IMR-90 (cell line): Measurements from ENCODE around the gene METTL24. TPM values are rescaled to one million over a fixed set of nuclear protein-coding genes. Genes with fewer than 3 reads are reported as not detected.

Experiments used
- ATAC-seq: fragments of 200-7000 bp; cut with Tn5 transposase; 2 replicates; pipeline ENCODE4 v1.9.1; 2020; ENCODE audit warnings: low read depth, mild to moderate bottlenecking, moderate library complexity
- BruUV-seq: library from RNA; stranded (reverse); fragments of 400-500 nt; replicated peaks from 2 replicates; lab custom pipeline; 2021; lab: Mats Ljungman, UMichigan
- CTCF ChIA-PET: fragments of 300-600 bp; formaldehyde crosslinking; extraction: SDS; loops from one replicate; lab custom pipeline; 2021; ENCODE audit warnings: antibody characterized with exemption; lab: Yijun Ruan, JAX
- POLR2A ChIA-PET: fragments of 300-600 bp; sonication (Branson Sonifier 250); formaldehyde crosslinking; loops from one replicate; lab custom pipeline; 2022; ENCODE audit warnings: antibody characterized with exemption; ENCODE audit not compliant: unreplicated experiment; lab: Charles Lee
- DNase-seq: peaks from one replicate; pipeline ENCODE4 v3.0.0; 2013
- H2AFZ ChIP-seq: replicated peaks from 2 replicates; pipeline ENCODE3; 2013; ENCODE audit warnings: low read length, mild to moderate bottlenecking; ENCODE audit not compliant: poor library complexity
- H2AK5ac ChIP-seq: 2 replicates; pipeline ENCODE4 v1.6.1; 2013; ENCODE audit warnings: low read depth, low read length, inconsistent platforms
- H2AK9ac ChIP-seq: replicated peaks from 2 replicates; pipeline ENCODE3; 2013; ENCODE audit warnings: mild to moderate bottlenecking, low read depth, low read length, moderate library complexity; ENCODE audit not compliant: poor library complexity
- H2BK120ac ChIP-seq: 2 replicates; pipeline ENCODE4 v1.6.1; 2013; ENCODE audit warnings: low read depth, low read length, inconsistent platforms
- H2BK15ac ChIP-seq: 3 replicates; pipeline ENCODE4 v1.6.1; 2013; ENCODE audit warnings: low read depth, low read length, inconsistent platforms
- H2BK20ac ChIP-seq: 2 replicates; pipeline ENCODE4 v1.6.1; 2013; ENCODE audit warnings: low read depth, mild to moderate bottlenecking, inconsistent platforms, low read length, moderate library complexity
- H2BK5ac ChIP-seq: 2 replicates; pipeline ENCODE4 v1.6.1; 2013; ENCODE audit warnings: mild to moderate bottlenecking, low read depth, low read length, inconsistent platforms; ENCODE audit not compliant: poor library complexity, severe bottlenecking
- H3K14ac ChIP-seq: replicated peaks from 2 replicates; pipeline ENCODE4 v1.6.1; 2013; ENCODE audit warnings: low read depth, low read length, inconsistent platforms
- H3K18ac ChIP-seq: 2 replicates; pipeline ENCODE4 v1.6.1; 2013; ENCODE audit warnings: low read depth, low read length, control low read depth
- H3K23ac ChIP-seq: 2 replicates; pipeline ENCODE4 v1.6.1; 2013; ENCODE audit warnings: low read depth, low read length, inconsistent platforms
- H3K27ac ChIP-seq: 2 replicates; pipeline ENCODE4 v1.5.1; 2013; ENCODE audit warnings: mild to moderate bottlenecking, control low read depth, low read length; ENCODE audit not compliant: insufficient read depth
- H3K27me3 ChIP-seq: 2 replicates; pipeline ENCODE4 v1.6.1; 2013; ENCODE audit warnings: low read length; ENCODE audit not compliant: control insufficient read depth, insufficient read depth
- H3K36me3 ChIP-seq: 2 replicates; pipeline ENCODE4 v1.6.1; 2013; ENCODE audit warnings: low read length, mixed read lengths; ENCODE audit not compliant: control insufficient read depth, insufficient read depth
- H3K4ac ChIP-seq: 2 replicates; pipeline ENCODE4 v1.6.1; 2013; ENCODE audit warnings: low read depth, low read length, inconsistent platforms
- H3K4me1 ChIP-seq: 2 replicates; pipeline ENCODE4 v1.6.1; 2013; ENCODE audit warnings: low read length, mixed read lengths; ENCODE audit not compliant: control insufficient read depth, insufficient read depth
- H3K4me2 ChIP-seq: 2 replicates; pipeline ENCODE4 v1.6.1; 2013; ENCODE audit warnings: low read depth, mild to moderate bottlenecking, control low read depth, low read length, moderate library complexity
- H3K4me3 ChIP-seq: 2 replicates; pipeline ENCODE4 v1.5.1; 2013; ENCODE audit warnings: low read depth, mild to moderate bottlenecking, control low read depth, low read length, moderate library complexity; ENCODE audit not compliant: insufficient read depth
- H3K56ac ChIP-seq: 2 replicates; pipeline ENCODE4 v1.6.1; 2013; ENCODE audit warnings: low read length, inconsistent platforms; ENCODE audit not compliant: insufficient read depth; ENCODE audit errors: extremely low read depth
- H3K79me1 ChIP-seq, 2 experiments: 2 replicates each; pipeline ENCODE4 v1.6.1; 2013; ENCODE audit warnings: low read length in 2 of 2, inconsistent platforms in 1 of 2, low read depth in 1 of 2
- H3K9ac ChIP-seq: 2 replicates; pipeline ENCODE4 v1.6.1; 2013; ENCODE audit warnings: low read depth, low read length, control low read depth
- H3K9me1 ChIP-seq: 2 replicates; pipeline ENCODE4 v1.6.1; 2013; ENCODE audit warnings: low read length, inconsistent platforms; ENCODE audit not compliant: insufficient read depth
- H3K9me3 ChIP-seq: 2 replicates; pipeline ENCODE4 v1.6.1; 2013; ENCODE audit warnings: low read length; ENCODE audit not compliant: control insufficient read depth, insufficient read depth
- H4K20me1 ChIP-seq: 2 replicates; pipeline ENCODE4 v1.6.1; 2013; ENCODE audit warnings: low read length, inconsistent platforms; ENCODE audit not compliant: insufficient read depth
- H4K5ac ChIP-seq: 2 replicates; pipeline ENCODE4 v1.6.1; 2013; ENCODE audit warnings: mild to moderate bottlenecking, low read depth, low read length, control low read depth
- H4K8ac ChIP-seq, 2 experiments: 2 replicates each; pipeline ENCODE4 v1.6.1; 2013; ENCODE audit warnings: low read depth in 2 of 2, low read length in 2 of 2, control low read depth in 1 of 2, inconsistent platforms in 1 of 2
- H4K91ac ChIP-seq: 2 replicates; pipeline ENCODE4 v1.6.1; 2013; ENCODE audit warnings: low read depth, low read length, inconsistent platforms; ENCODE audit not compliant: insufficient read depth
- CEBPB ChIP-seq: IDR thresholded peaks from 2 replicates; pipeline ENCODE4 v1.6.1; 2012; ENCODE audit warnings: low read depth, low read length, improper control_type of control experiment
- CTCF ChIP-seq: conservative IDR thresholded peaks from 2 replicates; pipeline ENCODE4 v1.5.1; 2012; ENCODE audit warnings: mild to moderate bottlenecking, low read depth, low read length, improper control_type of control experiment
- ELK1 ChIP-seq: fragments of 150-350 bp; IDR thresholded peaks from 2 replicates; pipeline ENCODE4 v1.6.1; 2016; ENCODE audit warnings: low read depth, mild to moderate bottlenecking, low read length, moderate library complexity, borderline replicate concordance
- MAFK ChIP-seq: IDR thresholded peaks from 2 replicates; pipeline ENCODE4 v1.6.1; 2012; ENCODE audit warnings: low read depth, low read length, improper control_type of control experiment
- MAZ ChIP-seq: IDR thresholded peaks from 2 replicates; pipeline ENCODE4 v1.6.1; 2012; ENCODE audit warnings: low read depth, mild to moderate bottlenecking, low read length, improper control_type of control experiment, moderate library complexity, borderline replicate concordance
- NFE2L2 ChIP-seq: fragments of 150-350 bp; IDR thresholded peaks from 2 replicates; pipeline ENCODE4 v1.6.1; 2016; ENCODE audit warnings: low read depth, mild to moderate bottlenecking, low read length
- POLR2A ChIP-seq: IDR thresholded peaks from 2 replicates; pipeline ENCODE4 v1.6.1; 2012; ENCODE audit warnings: mild to moderate bottlenecking, low read depth, low read length
- RAD21 ChIP-seq: IDR thresholded peaks from 2 replicates; pipeline ENCODE4 v1.6.1; 2012; ENCODE audit warnings: low read length, improper control_type of control experiment
- RFX5 ChIP-seq: IDR thresholded peaks from 2 replicates; pipeline ENCODE4 v1.8.0; 2012; ENCODE audit warnings: low read depth, mild to moderate bottlenecking, low read length, moderate library complexity
- SMC3 ChIP-seq: fragments of 150-350 bp; IDR thresholded peaks from 2 replicates; pipeline ENCODE4 v1.6.1; 2016; ENCODE audit warnings: low read depth, mild to moderate bottlenecking, antibody characterized with exemption, low read length, moderate library complexity
- USF2 ChIP-seq: fragments of 150-350 bp; IDR thresholded peaks from 2 replicates; pipeline ENCODE4 v1.6.1; 2017; ENCODE audit warnings: mild to moderate bottlenecking, antibody characterized with exemption, low read length, low read depth
- WGBS, 2 experiments: methylation state at CpG; one replicate each; pipeline versions ENCODE4 v1.1.5 to v1.1.7; 2013; ENCODE audit warnings: missing lambda C conversion rate in 2 of 2; ENCODE audit not compliant: insufficient read length in 1 of 2; ENCODE audit errors: extremely low coverage in 2 of 2; 5-methylcytosine and 5-hydroxymethylcytosine counted together
- dilution Hi-C: fragments of 300-500 bp; cut with HindIII; formaldehyde crosslinking; loops from one replicate; pipeline ENCODE4 v1.14.3; 2018; ENCODE audit warnings: low sequenced_read_pairs; ENCODE audit not compliant: unreplicated experiment
- in situ Hi-C: fragments of 300-500 bp; cut with MboI; formaldehyde crosslinking; loops from 3 replicates; pipeline ENCODE4 v1.14.3; 2019; ENCODE audit warnings: low sequenced_read_pairs, inconsistent platforms, mixed read lengths
- intact Hi-C: fragments of 100-400 bp; cut with micrococcal nuclease; formaldehyde crosslinking; loops from 2 replicates; pipeline ENCODE4 v1.10.0; 2022
- polyA plus RNA-seq, 3 experiments: library from polyadenylated mRNA; depleted of rRNA; stranded (reverse); fragments of >200 nt; gene quantifications; 2 replicates each; pipeline ENCODE4 v1.2.3, GENCODE V29; 2012; ENCODE audit warnings: low replicate concordance in 1 of 3
- total RNA-seq: library from RNA; depleted of rRNA; stranded (reverse); fragments of >200 nt; gene quantifications from 2 replicates; pipeline ENCODE4 v1.2.3, GENCODE V29; 2012

METTL24 gene
- total and polyA plus RNA-seq, 2 of the 4 experiments (the other 2 are of a cell fraction) = not detected

- TF ChIP-seq RAD21 (no peak), RFX5 (no peak), ELK1 (no peak), SMC3 (no peak), MAFK (no peak), CEBPB (no peak), NFE2L2 (no peak), POLR2A (no peak), USF2 (no peak), CTCF (no peak), MAZ (no peak)
- POLR2A ChIA-PET = no interaction called here
- H2BK15ac ChIP-seq = no peak overlapping the region
- no peak overlapping the region for H2BK120ac ChIP-seq
- DNase-seq (no peak), ATAC-seq (no peak)
- no peaks in the 10 kb centered on the region for H3K27me3 ChIP-seq
- peaks cover 34% of the 10 kb centered on the region for H3K4me1 ChIP-seq
- no peak overlapping the region for H3K4me3 ChIP-seq
- no peak overlapping the region for H3K27ac ChIP-seq
- H3K9me1 ChIP-seq = peaks cover 21% of the 10 kb centered on the region
- 100% methylated on average over 1 of the region's 2 CpGs; no CpG with 5 or more reads in 1 of the 2 experiments for WGBS, 2 experiments
- no peak overlapping the region for H3K23ac ChIP-seq
- intact Hi-C loops (loop anchor here (5.0 kb wide), 1 partner anchor 104 kb away; no protein-coding TSS in a partner anchor), in situ Hi-C loops (no loop called here), dilution Hi-C loops (no loop called here)
- no peak overlapping the region for H2BK20ac ChIP-seq
- no peaks in the 10 kb centered on the region for H4K20me1 ChIP-seq
- H3K14ac ChIP-seq = no peak overlapping the region
- peak overlapping the region; percentile 15; the same call in 1 of the 2 replicates for H3K4ac ChIP-seq
- H4K5ac ChIP-seq = no peak overlapping the region
- CTCF ChIA-PET = no interaction called here
- H2AK5ac ChIP-seq = 0 out of 2 replicates have a peak overlapping the region, but pooled peaks have one; percentile 9
- H3K4me2 ChIP-seq = no peak overlapping the region
- H4K8ac ChIP-seq = no peak overlapping the region
- H2AK9ac ChIP-seq = no peak overlapping the region
- no peak overlapping the region for H4K91ac ChIP-seq
- H2AFZ ChIP-seq = no peak overlapping the region
- no peak overlapping the region for H3K9ac ChIP-seq
- no peak overlapping the region for H2BK5ac ChIP-seq
- no TSS peak for BruUV-seq
- H3K56ac ChIP-seq = no peak overlapping the region
- no peaks in the 10 kb centered on the region for H3K9me3 ChIP-seq
- peak overlapping the region; percentile 9; the same call in 1 of the 2 replicates for H3K18ac ChIP-seq
- no peaks in the 10 kb centered on the region for H3K79me1 ChIP-seq
- no peaks in the 10 kb centered on the region for H3K36me3 ChIP-seq
Observed at GRCh38 chr6:110326609-110327008, 31.5 kb downstream of the METTL24 start.
